IMR-90 (cell line): Measurements from ENCODE around the gene OPTC. TPM values are rescaled to one million over a fixed set of nuclear protein-coding genes. Genes with fewer than 3 reads are reported as not detected.

Experiments
- ATAC-seq: fragments of 200-7000 bp; cut with Tn5 transposase; 2 replicates; pipeline ENCODE4 v1.9.1; 2020; ENCODE audit warnings: low read depth, mild to moderate bottlenecking, moderate library complexity
- BruUV-seq: library from RNA; stranded (reverse); fragments of 400-500 nt; replicated peaks from 2 replicates; lab custom pipeline; 2021; lab: Mats Ljungman, UMichigan
- CTCF ChIA-PET: fragments of 300-600 bp; formaldehyde crosslinking; extraction: SDS; loops from one replicate; lab custom pipeline; 2021; ENCODE audit warnings: antibody characterized with exemption; lab: Yijun Ruan, JAX
- POLR2A ChIA-PET: fragments of 300-600 bp; sonication (Branson Sonifier 250); formaldehyde crosslinking; loops from one replicate; lab custom pipeline; 2022; ENCODE audit warnings: antibody characterized with exemption; ENCODE audit not compliant: unreplicated experiment; lab: Charles Lee
- DNase-seq: peaks from one replicate; pipeline ENCODE4 v3.0.0; 2013
- H2AFZ ChIP-seq: replicated peaks from 2 replicates; pipeline ENCODE3; 2013; ENCODE audit warnings: low read length, mild to moderate bottlenecking; ENCODE audit not compliant: poor library complexity
- H2AK5ac ChIP-seq: 2 replicates; pipeline ENCODE4 v1.6.1; 2013; ENCODE audit warnings: low read depth, low read length, inconsistent platforms
- H2AK9ac ChIP-seq: replicated peaks from 2 replicates; pipeline ENCODE3; 2013; ENCODE audit warnings: mild to moderate bottlenecking, low read depth, low read length, moderate library complexity; ENCODE audit not compliant: poor library complexity
- H2BK120ac ChIP-seq: 2 replicates; pipeline ENCODE4 v1.6.1; 2013; ENCODE audit warnings: low read depth, low read length, inconsistent platforms
- H2BK15ac ChIP-seq: 3 replicates; pipeline ENCODE4 v1.6.1; 2013; ENCODE audit warnings: low read depth, low read length, inconsistent platforms
- H2BK20ac ChIP-seq: 2 replicates; pipeline ENCODE4 v1.6.1; 2013; ENCODE audit warnings: low read depth, mild to moderate bottlenecking, inconsistent platforms, low read length, moderate library complexity
- H2BK5ac ChIP-seq: 2 replicates; pipeline ENCODE4 v1.6.1; 2013; ENCODE audit warnings: mild to moderate bottlenecking, low read depth, low read length, inconsistent platforms; ENCODE audit not compliant: poor library complexity, severe bottlenecking
- H3K14ac ChIP-seq: replicated peaks from 2 replicates; pipeline ENCODE4 v1.6.1; 2013; ENCODE audit warnings: low read depth, low read length, inconsistent platforms
- H3K18ac ChIP-seq: 2 replicates; pipeline ENCODE4 v1.6.1; 2013; ENCODE audit warnings: low read depth, low read length, control low read depth
- H3K23ac ChIP-seq: 2 replicates; pipeline ENCODE4 v1.6.1; 2013; ENCODE audit warnings: low read depth, low read length, inconsistent platforms
- H3K27ac ChIP-seq: 2 replicates; pipeline ENCODE4 v1.5.1; 2013; ENCODE audit warnings: mild to moderate bottlenecking, control low read depth, low read length; ENCODE audit not compliant: insufficient read depth
- H3K27me3 ChIP-seq: 2 replicates; pipeline ENCODE4 v1.6.1; 2013; ENCODE audit warnings: low read length; ENCODE audit not compliant: control insufficient read depth, insufficient read depth
- H3K36me3 ChIP-seq: 2 replicates; pipeline ENCODE4 v1.6.1; 2013; ENCODE audit warnings: low read length, mixed read lengths; ENCODE audit not compliant: control insufficient read depth, insufficient read depth
- H3K4ac ChIP-seq: 2 replicates; pipeline ENCODE4 v1.6.1; 2013; ENCODE audit warnings: low read depth, low read length, inconsistent platforms
- H3K4me1 ChIP-seq: 2 replicates; pipeline ENCODE4 v1.6.1; 2013; ENCODE audit warnings: low read length, mixed read lengths; ENCODE audit not compliant: control insufficient read depth, insufficient read depth
- H3K4me2 ChIP-seq: 2 replicates; pipeline ENCODE4 v1.6.1; 2013; ENCODE audit warnings: low read depth, mild to moderate bottlenecking, control low read depth, low read length, moderate library complexity
- H3K4me3 ChIP-seq: 2 replicates; pipeline ENCODE4 v1.5.1; 2013; ENCODE audit warnings: low read depth, mild to moderate bottlenecking, control low read depth, low read length, moderate library complexity; ENCODE audit not compliant: insufficient read depth
- H3K56ac ChIP-seq: 2 replicates; pipeline ENCODE4 v1.6.1; 2013; ENCODE audit warnings: low read length, inconsistent platforms; ENCODE audit not compliant: insufficient read depth; ENCODE audit errors: extremely low read depth
- H3K79me1 ChIP-seq, 2 experiments: 2 replicates each; pipeline ENCODE4 v1.6.1; 2013; ENCODE audit warnings: low read length in 2 of 2, inconsistent platforms in 1 of 2, low read depth in 1 of 2
- H3K9ac ChIP-seq: 2 replicates; pipeline ENCODE4 v1.6.1; 2013; ENCODE audit warnings: low read depth, low read length, control low read depth
- H3K9me1 ChIP-seq: 2 replicates; pipeline ENCODE4 v1.6.1; 2013; ENCODE audit warnings: low read length, inconsistent platforms; ENCODE audit not compliant: insufficient read depth
- H3K9me3 ChIP-seq: 2 replicates; pipeline ENCODE4 v1.6.1; 2013; ENCODE audit warnings: low read length; ENCODE audit not compliant: control insufficient read depth, insufficient read depth
- H4K20me1 ChIP-seq: 2 replicates; pipeline ENCODE4 v1.6.1; 2013; ENCODE audit warnings: low read length, inconsistent platforms; ENCODE audit not compliant: insufficient read depth
- H4K5ac ChIP-seq: 2 replicates; pipeline ENCODE4 v1.6.1; 2013; ENCODE audit warnings: mild to moderate bottlenecking, low read depth, low read length, control low read depth
- H4K8ac ChIP-seq, 2 experiments: 2 replicates each; pipeline ENCODE4 v1.6.1; 2013; ENCODE audit warnings: low read depth in 2 of 2, low read length in 2 of 2, control low read depth in 1 of 2, inconsistent platforms in 1 of 2
- H4K91ac ChIP-seq: 2 replicates; pipeline ENCODE4 v1.6.1; 2013; ENCODE audit warnings: low read depth, low read length, inconsistent platforms; ENCODE audit not compliant: insufficient read depth
- BHLHE40 ChIP-seq: fragments of 150-350 bp; IDR thresholded peaks from 2 replicates; pipeline ENCODE4 v1.6.1; 2016; ENCODE audit warnings: mild to moderate bottlenecking, low read depth, low read length
- MAFK ChIP-seq: IDR thresholded peaks from 2 replicates; pipeline ENCODE4 v1.6.1; 2012; ENCODE audit warnings: low read depth, low read length, improper control_type of control experiment
- NFE2L2 ChIP-seq: fragments of 150-350 bp; IDR thresholded peaks from 2 replicates; pipeline ENCODE4 v1.6.1; 2016; ENCODE audit warnings: low read depth, mild to moderate bottlenecking, low read length
- RAD21 ChIP-seq: IDR thresholded peaks from 2 replicates; pipeline ENCODE4 v1.6.1; 2012; ENCODE audit warnings: low read length, improper control_type of control experiment
- WGBS, 2 experiments: methylation state at CpG; one replicate each; pipeline versions ENCODE4 v1.1.5 to v1.1.7; 2013; ENCODE audit warnings: missing lambda C conversion rate in 2 of 2; ENCODE audit not compliant: insufficient read length in 1 of 2; ENCODE audit errors: extremely low coverage in 2 of 2; 5-methylcytosine and 5-hydroxymethylcytosine counted together
- dilution Hi-C: fragments of 300-500 bp; cut with HindIII; formaldehyde crosslinking; loops from one replicate; pipeline ENCODE4 v1.14.3; 2018; ENCODE audit warnings: low sequenced_read_pairs; ENCODE audit not compliant: unreplicated experiment
- in situ Hi-C: fragments of 300-500 bp; cut with MboI; formaldehyde crosslinking; loops from 3 replicates; pipeline ENCODE4 v1.14.3; 2019; ENCODE audit warnings: low sequenced_read_pairs, inconsistent platforms, mixed read lengths
- intact Hi-C: fragments of 100-400 bp; cut with micrococcal nuclease; formaldehyde crosslinking; loops from 2 replicates; pipeline ENCODE4 v1.10.0; 2022
- polyA plus RNA-seq, 3 experiments: library from polyadenylated mRNA; depleted of rRNA; stranded (reverse); fragments of >200 nt; gene quantifications; 2 replicates each; pipeline ENCODE4 v1.2.3, GENCODE V29; 2012; ENCODE audit warnings: low replicate concordance in 1 of 3
- total RNA-seq: library from RNA; depleted of rRNA; stranded (reverse); fragments of >200 nt; gene quantifications from 2 replicates; pipeline ENCODE4 v1.2.3, GENCODE V29; 2012

The OPTC gene
- total and polyA plus RNA-seq, 2 of the 4 experiments (the other 2 are of a cell fraction) = not detected

GRCh38 chr1:203475012-203475981, 18.7 kb upstream of the OPTC start, which contains the start of gene PRELP:
Gene PRELP, plus strand, starts transcription at chr1:203475806. Its CDS starts 7,379 bp downstream, at chr1:203483185.
- WGBS, 2 experiments = no CpG with 5 or more reads among the region's 8 CpGs
- BruUV-seq = no TSS peak
- TF ChIP-seq NFE2L2 = no peak
- TF ChIP-seq RAD21 = no peak
- no peak for TF ChIP-seq BHLHE40
- TF ChIP-seq MAFK = no peak
- peak within 1 kb of the TSS; percentile 46; the same call in 1 of the 2 replicates for H4K5ac ChIP-seq
- H2AK9ac ChIP-seq = peak within 1 kb of the TSS; percentile 44
- H3K36me3 ChIP-seq = no peaks in the 10 kb centered on the region
- H2BK15ac ChIP-seq = peak within 1 kb of the TSS; percentile 36; the same call in 1 of the 3 replicates
- peaks cover 17% of the 10 kb centered on the region for H3K4me1 ChIP-seq
- H3K9me1 ChIP-seq = peaks cover 8% of the 10 kb centered on the region; the same call in 1 of the 2 replicates
- H3K4me2 ChIP-seq = peak within 1 kb of the TSS; percentile 50; the same call in 1 of the 2 replicates
- peak within 1 kb of the TSS; percentile 71 for H3K23ac ChIP-seq
- H3K9me3 ChIP-seq = no peaks in the 10 kb centered on the region
- peak within 1 kb of the TSS; percentile 73 for H2BK120ac ChIP-seq
- peak within 1 kb of the TSS; percentile 70 for H3K14ac ChIP-seq
- H3K27me3 ChIP-seq = peaks cover 15% of the 10 kb centered on the region
- H3K18ac ChIP-seq = peak within 1 kb of the TSS; percentile 42; the same call in 1 of the 2 replicates
- H4K8ac ChIP-seq = peak within 1 kb of the TSS in 1 of 2 experiments; percentile 39; a peak in 1 of 4 replicates
- intact Hi-C loops = loop anchor here (5.0 kb wide), 1 partner anchor 73 kb away; no protein-coding TSS in a partner anchor
- H2AK5ac ChIP-seq = peak within 1 kb of the TSS; percentile 56; the same call in 1 of the 2 replicates
- H3K4ac ChIP-seq = peak within 1 kb of the TSS; percentile 49
- H3K9ac ChIP-seq = peak within 1 kb of the TSS; percentile 11; the same call in 1 of the 2 replicates
- no peak within 1 kb of the TSS for H3K4me3 ChIP-seq
- no peaks in the 10 kb centered on the region for H4K20me1 ChIP-seq
- H2BK5ac ChIP-seq = no peak within 1 kb of the TSS
- ChIA-PET CTCF (interaction anchor here (0.6 kb wide), 1 partner anchor 29 kb away, joined by 3 read pairs; no protein-coding TSS in a partner anchor), POLR2A (no interaction called here)
- 0 out of 2 replicates have a peak within 1 kb of the TSS, but pooled peaks have one; percentile 11 for H4K91ac ChIP-seq
- peak; percentile 33 for ATAC-seq
- DNase-seq = peak; percentile 16
- peak within 1 kb of the TSS; percentile 46; the same call in 1 of the 2 replicates for H2BK20ac ChIP-seq
- dilution Hi-C loops = no loop called here
- no peak within 1 kb of the TSS for H3K27ac ChIP-seq
- no peaks in the 10 kb centered on the region for H3K79me1 ChIP-seq
- peak within 1 kb of the TSS; percentile 79 for H2AFZ ChIP-seq
- H3K56ac ChIP-seq = no peak within 1 kb of the TSS; the same call in 1 of the 2 replicates
- in situ Hi-C loops = no loop called here
